D721Med (cell line): Measurements from ENCODE around the gene MAD1L1.

Source experiments
- DNase-seq: peaks from one replicate; pipeline ENCODE4 v3.0.0; 2011; ENCODE audit warnings: low spot score; ENCODE audit not compliant: insufficient read length
- FAIRE-seq: peaks from 2 replicates; lab custom pipeline; 2011; peaks lifted over from hg19 to GRCh38; lab: Jason Lieb, UNC
- CTCF ChIP-seq: IDR thresholded peaks from 2 replicates; pipeline ENCODE4 v1.5.1; 2012; ENCODE audit warnings: mild to moderate bottlenecking, control low read depth; ENCODE audit not compliant: insufficient read depth; ENCODE audit errors: missing control alignments

Gene MAD1L1

GRCh38 chr7:2016761-2017480, 215.8 kb downstream of the MAD1L1 start:
- no peak for FAIRE-seq
- no peak for TF ChIP-seq CTCF
- peak; percentile 14 for DNase-seq

DNA sequence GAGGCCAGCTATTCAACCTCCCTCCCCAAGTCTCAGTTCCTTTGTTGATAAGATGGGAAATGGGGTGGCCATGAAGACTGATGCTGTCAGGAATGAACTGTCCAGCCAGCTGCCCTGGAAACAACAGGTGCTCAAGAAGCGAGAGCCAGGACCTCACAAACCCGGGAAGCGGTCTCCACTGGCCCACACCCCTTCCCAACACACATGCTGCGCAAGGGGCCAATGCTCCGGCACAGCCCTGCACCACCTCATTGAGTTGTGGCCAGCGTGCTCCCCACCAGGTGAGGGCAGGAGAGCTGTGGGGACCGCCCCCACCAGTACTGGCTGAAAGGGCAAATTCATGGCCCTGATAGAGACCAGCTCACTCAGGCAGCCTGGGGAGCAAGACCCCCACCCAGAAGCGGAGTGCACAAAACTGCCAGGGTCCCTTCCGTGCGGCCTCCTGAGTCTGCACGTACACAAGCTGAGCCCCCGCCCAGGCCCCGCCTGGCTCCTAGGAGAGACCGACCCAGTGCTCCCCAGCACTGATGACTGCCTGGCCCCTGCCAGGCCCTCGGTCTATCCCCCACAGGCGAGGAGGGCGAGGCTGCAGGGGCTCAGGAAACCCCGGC, 216.6 kb downstream of the MAD1L1 start:
- DNase-seq (peak; percentile 10), FAIRE-seq (no peak)
- no peak for TF ChIP-seq CTCF

DNA sequence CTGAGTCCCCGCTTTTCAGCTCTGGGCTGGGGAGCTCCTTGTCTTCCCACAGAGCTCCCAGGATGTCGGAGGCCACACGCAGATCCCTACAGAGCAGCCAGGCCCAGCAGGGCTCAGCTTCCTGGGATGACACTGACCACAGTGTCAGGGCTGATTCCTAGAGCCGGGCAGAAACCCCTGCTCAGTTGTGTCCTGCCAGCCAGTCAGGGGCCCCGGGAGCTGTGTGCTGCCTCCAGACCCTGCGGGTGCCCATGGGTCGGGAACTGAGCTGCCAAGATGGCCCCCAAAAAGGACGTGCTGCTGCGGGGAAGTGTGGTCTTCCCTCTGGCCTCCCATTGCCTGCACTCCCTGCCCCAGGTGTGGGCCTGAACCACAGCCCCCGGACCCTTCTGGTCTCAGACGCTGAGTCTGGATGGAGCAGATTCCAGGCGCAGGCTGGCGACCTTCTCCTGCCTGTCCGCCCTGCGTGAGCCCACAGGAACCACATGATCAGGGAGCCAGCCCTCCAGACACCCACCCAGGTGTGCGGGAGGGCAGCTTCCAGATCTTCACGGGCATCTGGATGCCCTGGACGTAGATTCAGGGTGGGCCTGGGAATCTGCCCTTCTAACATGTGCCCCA, 217.4 kb downstream of the MAD1L1 start:
- FAIRE-seq = no peak

DNA sequence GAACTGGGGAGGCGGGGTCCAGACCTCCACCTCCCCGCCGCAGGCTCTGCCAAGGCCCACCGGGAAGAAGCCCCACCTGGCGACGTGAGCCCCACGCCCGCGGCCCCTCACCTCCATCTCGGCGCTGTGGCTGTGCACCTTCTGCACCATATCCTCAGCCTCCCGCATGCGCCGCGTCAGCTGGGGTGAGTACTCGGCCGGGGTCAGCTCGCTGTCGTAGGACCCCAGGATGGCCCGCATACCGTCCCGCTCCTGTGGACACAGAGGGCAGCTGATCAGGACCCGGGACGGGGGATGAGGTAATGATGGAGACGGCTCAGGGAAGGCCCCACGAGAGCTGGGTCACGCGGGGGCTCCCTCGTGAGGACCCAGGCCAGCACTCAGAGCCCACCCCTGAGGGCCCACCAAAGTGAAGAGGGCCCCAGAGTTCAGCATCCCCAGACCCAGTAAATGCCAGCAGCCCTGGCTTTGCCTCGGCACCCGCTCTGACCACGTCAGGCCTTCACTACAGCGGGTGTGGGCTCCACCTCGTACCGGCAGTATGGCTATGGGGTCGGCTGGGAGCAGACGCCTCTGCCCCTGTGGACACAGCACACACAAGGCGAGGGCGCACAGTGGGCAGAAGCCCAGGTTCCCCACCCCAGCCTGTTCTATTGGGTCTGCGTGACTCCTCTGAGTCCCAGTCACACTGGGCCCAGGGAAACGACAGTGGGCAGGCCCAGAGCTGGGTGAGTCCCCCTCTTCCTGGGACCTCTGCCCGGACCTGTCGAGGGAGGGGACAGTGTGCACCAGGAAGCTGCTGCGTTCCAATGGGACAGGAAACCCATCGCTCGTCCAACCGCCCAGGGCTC, 218.1 kb downstream of the MAD1L1 start:
- no peak for FAIRE-seq
- no peak for TF ChIP-seq CTCF
- no peak for DNase-seq

More for the DNA sequence above, 217.4 kb downstream of the MAD1L1 start:
- peak; percentile 15 for DNase-seq
- TF ChIP-seq CTCF = no peak

GRCh38 chr7:2013381-2014311, 219.1 kb downstream of the MAD1L1 start:
- peak; percentile 11 for DNase-seq

More at GRCh38 chr7:2013381-2014311, 219.1 kb downstream of the MAD1L1 start:
- FAIRE-seq = no peak
- no peak for TF ChIP-seq CTCF
